GM12878 (cell line): ENCODE measurements around the gene TIGD4. TPM values are rescaled to one million over a fixed set of nuclear protein-coding genes. Genes with fewer than 3 reads are reported as not detected.

Experiments
- ATAC-seq: fragments of 200-7000 bp; cut with Tn5 transposase; 3 replicates; pipeline ENCODE4 v1.9.1; 2020; ENCODE audit warnings: mild to moderate bottlenecking, moderate library complexity
- BruUV-seq: library from RNA; stranded (reverse); fragments of 400-500 nt; replicated peaks from 2 replicates; lab custom pipeline; 2021; lab: Mats Ljungman, UMichigan
- CTCF ChIA-PET: fragments of 300-600 bp; sonication (Branson Sonifier 250); formaldehyde crosslinking; extraction: SDS; loops from one replicate; lab custom pipeline; 2021; ENCODE audit warnings: inconsistent platforms; lab: Yijun Ruan, JAX
- POLR2A ChIA-PET: fragments of 350-600 bp; formaldehyde crosslinking; extraction: SDS; loops from one replicate; lab custom pipeline; 2021; ENCODE audit warnings: inconsistent platforms; lab: Charles Lee
- RAD21 ChIA-PET: fragments of 300-600 bp; sonication (Branson Sonifier 250); formaldehyde crosslinking; loops from one replicate; lab custom pipeline; 2023; ENCODE audit warnings: antibody characterized with exemption; ENCODE audit not compliant: unreplicated experiment; lab: Charles Lee
- SMC1A ChIA-PET: fragments of 300-600 bp; sonication (Branson Sonifier 250); formaldehyde crosslinking; loops from one replicate; lab custom pipeline; 2023; ENCODE audit not compliant: unreplicated experiment, uncharacterized antibody; lab: Charles Lee
- DNase-seq: peaks from one replicate; pipeline ENCODE4 v3.0.0-alpha.2; 2011; ENCODE audit warnings: low read depth, low spot score
- FAIRE-seq: peaks from 3 replicates; lab custom pipeline; 2011; peaks lifted over from hg19 to GRCh38; lab: Jason Lieb, UNC
- H2AFZ ChIP-seq: 2 replicates; pipeline ENCODE4 v1.6.0; 2011; ENCODE audit warnings: low read depth, low read length, control low read depth; ENCODE audit not compliant: control insufficient read depth
- H3K27ac ChIP-seq: 2 replicates; pipeline ENCODE4 v1.5.1; 2011; ENCODE audit warnings: control low read depth; ENCODE audit not compliant: control insufficient read depth, insufficient read depth
- H3K27me3 ChIP-seq, 2 experiments: replicated peaks in 1 of 2; 2 replicates each; pipeline versions ENCODE4 v1.6.0 to v1.6.1; 2011; ENCODE audit warnings: low read length in 1 of 2; ENCODE audit not compliant: control insufficient read depth in 2 of 2, insufficient read depth in 2 of 2
- H3K36me3 ChIP-seq, 2 experiments: 2 replicates each; pipeline ENCODE4 v1.5.1; 2011; ENCODE audit warnings: low read length in 1 of 2; ENCODE audit not compliant: control insufficient read depth in 2 of 2, insufficient read depth in 2 of 2
- H3K4me1 ChIP-seq: 2 replicates; pipeline ENCODE4 v1.6.1; 2011; ENCODE audit warnings: mild to moderate bottlenecking, low read length, moderate library complexity, mixed read lengths; ENCODE audit not compliant: control insufficient read depth, insufficient read depth
- H3K4me2 ChIP-seq: 2 replicates; pipeline ENCODE4 v1.6.0; 2011; ENCODE audit warnings: control low read depth; ENCODE audit not compliant: control insufficient read depth, insufficient read depth
- H3K4me3 ChIP-seq: fragments of 200-600 bp; sonication (generic); 2 replicates; pipeline ENCODE4 v1.5.1; 2016
- H3K79me2 ChIP-seq: 2 replicates; pipeline ENCODE4 v1.6.0; 2011; ENCODE audit warnings: low read length; ENCODE audit not compliant: control insufficient read depth, insufficient read depth
- H3K9ac ChIP-seq: 2 replicates; pipeline ENCODE4 v1.8.0; 2011; ENCODE audit warnings: low read length, control low read depth, mixed read lengths; ENCODE audit not compliant: control insufficient read depth, insufficient read depth
- H3K9me3 ChIP-seq: replicated peaks from 3 replicates; pipeline ENCODE4 v1.5.1; 2011; ENCODE audit warnings: mild to moderate bottlenecking, low read length; ENCODE audit not compliant: control insufficient read depth, insufficient read depth
- H4K20me1 ChIP-seq: 2 replicates; pipeline ENCODE4 v1.6.0; 2011; ENCODE audit not compliant: control insufficient read depth, insufficient read depth
- CHD4 ChIP-seq: fragments of 200-600 bp; sonication (generic); IDR thresholded peaks from 2 replicates; pipeline ENCODE4 v1.6.1; 2016; ENCODE audit warnings: mild to moderate bottlenecking
- FOXM1 ChIP-seq: IDR thresholded peaks from 2 replicates; pipeline ENCODE4 v1.6.1; 2012; ENCODE audit warnings: low read depth, mild to moderate bottlenecking, inconsistent platforms, low read length, moderate library complexity
- IKZF2 ChIP-seq, 2 experiments: fragments of 450-650 bp; IDR thresholded peaks; 2 replicates each; pipeline ENCODE4 v1.6.1; 2017; ENCODE audit warnings: mild to moderate bottlenecking in 2 of 2, moderate library complexity in 2 of 2
- MTA2 ChIP-seq: fragments of 450-650 bp; IDR thresholded peaks from 2 replicates; pipeline ENCODE4 v1.6.1; 2016; ENCODE audit warnings: low read depth, mild to moderate bottlenecking, moderate library complexity
- NR2C1 ChIP-seq: fragments of 450-650 bp; IDR thresholded peaks from 2 replicates; pipeline ENCODE4 v1.6.1; 2017; ENCODE audit warnings: antibody characterized with exemption, mild to moderate bottlenecking, moderate library complexity
- RB1 ChIP-seq: fragments of 450-650 bp; formaldehyde crosslinking; IDR thresholded peaks from 2 replicates; pipeline ENCODE4 v1.6.1; 2017; ENCODE audit warnings: mild to moderate bottlenecking, borderline replicate concordance
- ZBTB40 ChIP-seq: fragments of 450-650 bp; IDR thresholded peaks from 2 replicates; pipeline ENCODE4 v1.6.1; 2016; ENCODE audit warnings: mild to moderate bottlenecking, moderate library complexity, borderline replicate concordance
- WGBS: methylation state at CpG from one replicate; pipeline ENCODE4 v1.1.6; 2016; ENCODE audit warnings: low lambda C conversion rate; ENCODE audit not compliant: insufficient replicate concordance, insufficient coverage; ENCODE audit errors: missing lambda C conversion rate; 5-methylcytosine and 5-hydroxymethylcytosine counted together
- in situ Hi-C: fragments of 300-500 bp; cut with MboI; formaldehyde crosslinking; loops from 9 replicates; pipeline ENCODE4 v1.14.3; 2018; ENCODE audit warnings: mixed read lengths
- intact Hi-C: fragments of 100-400 bp; cut with micrococcal nuclease; formaldehyde crosslinking; loops from one replicate; pipeline ENCODE4 v1.14.2; 2022; ENCODE audit not compliant: unreplicated experiment
- polyA plus RNA-seq, 11 experiments: library from polyadenylated mRNA; depleted of rRNA in 4 of 11; unstranded in 6 of 11; stranded (reverse) in 5 of 11; fragments of >200 nt; fragmentation: Nextera tagmentation in 4 of 11; fragmentation: Illumina TruSeq in 1 of 11; extraction: Ambion mirVana in 4 of 11; extraction: Trizol in 1 of 11; gene quantifications; 1 replicate in 1 of 11; 2 replicates in 10 of 11; pipeline versions ENCODE4 v1.2.1 to v1.2.3, GENCODE V29; 2011 to 2016; ENCODE audit warnings: inconsistent platforms in 2 of 11, missing spikeins in 2 of 11, low read depth in 1 of 11
- total RNA-seq, 4 experiments: library from RNA; depleted of rRNA in 3 of 4; stranded (reverse); fragments of >200 nt in 3 of 4; fragmentation: Illumina TruSeq in 1 of 4; extraction: Trizol in 1 of 4; gene quantifications; 2 replicates each; pipeline versions ENCODE4 v1.2.1 to v1.2.3, GENCODE V29; 2013 to 2021
- TF ChIP-seq, protein P1 (sequence below): IDR thresholded peaks from 2 replicates; pipeline ENCODE4 v1.6.1; 2011; ENCODE audit warnings: mild to moderate bottlenecking, low read depth, low read length, moderate library complexity; ENCODE audit not compliant: insufficient replicate concordance

The TIGD4 gene
- total and polyA plus RNA-seq, 10 of the 15 experiments (the other 5 are each of a cell fraction or from before 2014, with no cell fraction given): 0.20 to 1.6 (median 0.48) TPM

DNA sequence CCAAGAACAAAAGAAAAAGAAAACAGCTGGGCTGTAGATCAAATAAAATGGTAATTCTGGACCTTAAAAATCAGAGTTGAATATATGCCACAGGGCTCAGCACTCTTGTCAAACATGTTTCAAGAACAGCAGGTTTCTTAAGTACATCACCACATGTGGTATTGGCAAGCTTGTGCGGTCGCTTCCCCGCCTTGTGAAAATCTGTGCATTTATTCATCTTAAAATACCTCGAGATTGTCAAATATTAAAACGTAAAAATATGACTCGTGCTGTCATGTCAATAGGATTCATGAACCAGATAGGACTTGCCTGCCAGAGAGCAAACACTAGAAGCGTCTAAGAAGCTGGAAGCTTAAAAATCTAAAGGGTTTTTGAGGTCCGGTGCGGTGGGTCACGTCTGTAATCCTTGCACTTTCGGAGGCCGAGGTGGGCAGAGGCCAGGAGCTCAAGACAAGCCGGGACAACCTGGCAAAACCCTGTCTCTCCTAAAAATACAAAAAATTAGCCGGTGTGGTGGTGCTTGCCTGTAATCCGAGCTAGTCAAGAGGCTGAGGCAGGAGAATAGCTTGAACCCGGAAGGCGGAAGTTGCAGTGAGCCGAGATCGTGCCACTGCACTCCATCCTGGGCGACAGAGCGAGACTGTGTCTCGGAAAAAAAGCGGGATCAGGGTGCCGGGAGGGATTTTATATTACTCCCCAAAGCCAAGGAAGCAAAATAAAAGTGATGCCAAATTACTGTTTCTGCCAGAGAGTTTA is 59.6 kb downstream of the TIGD4 start:
- TF ChIP-seq IKZF2 (IDR thresholded peaks at IDR 0.05): no peak
- TF ChIP-seq NR2C1: no peak
- TF ChIP-seq FOXM1: no peak
- TF ChIP-seq MTA2: no peak
- TF ChIP-seq, protein P1, sequence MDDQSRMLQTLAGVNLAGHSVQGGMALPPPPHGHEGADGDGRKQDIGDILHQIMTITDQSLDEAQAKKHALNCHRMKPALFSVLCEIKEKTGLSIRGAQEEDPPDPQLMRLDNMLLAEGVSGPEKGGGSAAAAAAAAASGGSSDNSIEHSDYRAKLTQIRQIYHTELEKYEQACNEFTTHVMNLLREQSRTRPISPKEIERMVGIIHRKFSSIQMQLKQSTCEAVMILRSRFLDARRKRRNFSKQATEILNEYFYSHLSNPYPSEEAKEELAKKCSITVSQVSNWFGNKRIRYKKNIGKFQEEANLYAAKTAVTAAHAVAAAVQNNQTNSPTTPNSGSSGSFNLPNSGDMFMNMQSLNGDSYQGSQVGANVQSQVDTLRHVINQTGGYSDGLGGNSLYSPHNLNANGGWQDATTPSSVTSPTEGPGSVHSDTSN: no peak
- no peak for TF ChIP-seq CHD4
- no peak for TF ChIP-seq RB1
- no peak for TF ChIP-seq ZBTB40
- no peak for FAIRE-seq

More for the DNA sequence above, 59.6 kb downstream of the TIGD4 start:
- Histone ChIP-seq H4K20me1 (no peaks in the 10 kb centered on the region), H3K36me3 (no peaks in the 10 kb centered on the region), H3K4me2 (no peak overlapping the region), H3K4me1 (no peaks in the 10 kb centered on the region), H3K9me3 (peaks cover 2% of the 10 kb centered on the region; the same call in 1 of the 3 replicates), H2AFZ (no peak overlapping the region), H3K9ac (no peak overlapping the region), H3K79me2 (no peaks in the 10 kb centered on the region), H3K27ac (no peak overlapping the region), H3K4me3 (no peak overlapping the region), H3K27me3 (0 out of 4 replicates have a peak, but pooled peaks cover 0 to 2% of the 10 kb centered on the region in 2 experiments)
- ChIA-PET CTCF (interaction anchor here (0.5 to 2.7 kb wide), 2 partner anchors 11 to 14 kb away, joined by 4 to 6 read pairs; no protein-coding TSS in a partner anchor), POLR2A (interaction anchor here (0.6 to 1.1 kb wide), 2 partner anchors 22 to 1711 kb away, joined by 3 read pairs; no protein-coding TSS in a partner anchor), RAD21 (no interaction called here), SMC1A (interaction anchor here (1.4 to 1.7 kb wide), 2 partner anchors 11 to 42 kb away, joined by 3 to 6 read pairs; no protein-coding TSS in a partner anchor)
- intact Hi-C loops: no loop called here
- ATAC-seq (no peak), DNase-seq (no peak)
- in situ Hi-C loops: no loop called here
- WGBS: 76% methylated on average over 24 of the region's 24 CpGs
- BruUV-seq: no TSS peak

Other genes with a start within 250 kb of the TIGD4 start
- gene FBXW7, start 243.6 kb downstream of the TIGD4 start, total RNA-seq (2014; rRNA removed): 56.4 and 73.7 TPM in 2 replicates
- 118 and 122 TPM in 2 replicates for gene FBXW7, start 243.6 kb downstream of the TIGD4 start, total RNA-seq (2014; rRNA removed; fragmentation: Illumina TruSeq; extraction: Trizol)
- 60.4 and 61.3 TPM in 2 replicates for gene FBXW7, start 243.6 kb downstream of the TIGD4 start, total RNA-seq (2021)
- 51.9 and 67.4 TPM in 2 replicates for gene FBXW7, start 243.6 kb downstream of the TIGD4 start, polyA plus RNA-seq (2011; rRNA removed)
- gene FBXW7, start 243.6 kb downstream of the TIGD4 start, polyA plus RNA-seq (2014; fragmentation: Illumina TruSeq; extraction: Trizol): 55.8 and 82.0 TPM in 2 replicates
- 10 to 100 TPM; 40.2 to 42.5 TPM for gene FBXW7, start 243.6 kb downstream of the TIGD4 start, polyA plus RNA-seq (2014; fragmentation: Nextera tagmentation; extraction: Ambion mirVana)
- 34.6 and 42.0 TPM in 2 replicates for gene FBXW7, start 243.6 kb downstream of the TIGD4 start, polyA plus RNA-seq (2014; rRNA removed)
- gene FBXW7, start 243.6 kb downstream of the TIGD4 start, polyA plus RNA-seq (2016; fragmentation: Nextera tagmentation; extraction: Ambion mirVana): 10 to 100 TPM; 35.8 to 37.4 TPM
- 18.8 and 23.4 TPM in 2 replicates for gene TMEM154, start 99.7 kb downstream of the TIGD4 start, total RNA-seq (2014; rRNA removed)
- gene TMEM154, start 99.7 kb downstream of the TIGD4 start, total RNA-seq (2014; rRNA removed; fragmentation: Illumina TruSeq; extraction: Trizol): 22.7 and 23.7 TPM in 2 replicates
- 41.4 and 42.3 TPM in 2 replicates for gene TMEM154, start 99.7 kb downstream of the TIGD4 start, total RNA-seq (2021)
- 5.1 and 8.5 TPM in 2 replicates for gene TMEM154, start 99.7 kb downstream of the TIGD4 start, polyA plus RNA-seq (2011; rRNA removed)
- 17.5 and 36.2 TPM in 2 replicates for gene TMEM154, start 99.7 kb downstream of the TIGD4 start, polyA plus RNA-seq (2014; fragmentation: Illumina TruSeq; extraction: Trizol)
- 10 to 100 TPM in 1 of 2 experiments, 1 to 10 TPM in 1; 9.3 to 17.6 TPM for gene TMEM154, start 99.7 kb downstream of the TIGD4 start, polyA plus RNA-seq (2014; fragmentation: Nextera tagmentation; extraction: Ambion mirVana)
- gene TMEM154, start 99.7 kb downstream of the TIGD4 start, polyA plus RNA-seq (2014; rRNA removed): 14.5 and 16.2 TPM in 2 replicates
- 10 to 100 TPM; 26.5 to 32.3 TPM for gene TMEM154, start 99.7 kb downstream of the TIGD4 start, polyA plus RNA-seq (2016; fragmentation: Nextera tagmentation; extraction: Ambion mirVana)
- gene ARFIP1, start 224 bp upstream of the TIGD4 start, total RNA-seq (2014; rRNA removed): 17.1 and 22.1 TPM in 2 replicates
- 17.9 and 19.8 TPM in 2 replicates for gene ARFIP1, start 224 bp upstream of the TIGD4 start, total RNA-seq (2014; rRNA removed; fragmentation: Illumina TruSeq; extraction: Trizol)
- 12.8 TPM in 2 replicates for gene ARFIP1, start 224 bp upstream of the TIGD4 start, total RNA-seq (2021)
- gene ARFIP1, start 224 bp upstream of the TIGD4 start, polyA plus RNA-seq (2011; rRNA removed): 21.7 and 36.3 TPM in 2 replicates
- gene ARFIP1, start 224 bp upstream of the TIGD4 start, polyA plus RNA-seq (2014; fragmentation: Illumina TruSeq; extraction: Trizol): 13.8 and 16.9 TPM in 2 replicates
- 10 to 100 TPM in 1 of 2 experiments, 1 to 10 TPM in 1; 9.5 to 11.0 TPM for gene ARFIP1, start 224 bp upstream of the TIGD4 start, polyA plus RNA-seq (2014; fragmentation: Nextera tagmentation; extraction: Ambion mirVana)
- gene ARFIP1, start 224 bp upstream of the TIGD4 start, polyA plus RNA-seq (2014; rRNA removed): 10.5 and 11.5 TPM in 2 replicates
- 10 to 100 TPM; 18.3 to 18.9 TPM for gene ARFIP1, start 224 bp upstream of the TIGD4 start, polyA plus RNA-seq (2016; fragmentation: Nextera tagmentation; extraction: Ambion mirVana)
- under 0.01 and 0.06 TPM in 2 replicates for gene FHDC1, start 156.6 kb upstream of the TIGD4 start, total RNA-seq (2014; rRNA removed)
- 0.04 and 0.05 TPM in 2 replicates for gene FHDC1, start 156.6 kb upstream of the TIGD4 start, total RNA-seq (2014; rRNA removed; fragmentation: Illumina TruSeq; extraction: Trizol)
- gene FHDC1, start 156.6 kb upstream of the TIGD4 start, total RNA-seq (2021): 0.05 and 0.08 TPM in 2 replicates
- 0.12 and 0.13 TPM in 2 replicates for gene FHDC1, start 156.6 kb upstream of the TIGD4 start, polyA plus RNA-seq (2011; rRNA removed)
- gene FHDC1, start 156.6 kb upstream of the TIGD4 start, polyA plus RNA-seq (2014; fragmentation: Illumina TruSeq; extraction: Trizol): 0.04 and 0.06 TPM in 2 replicates
- under 1 TPM in 1 of 2 experiments, not detected in 1; 0.04 TPM for gene FHDC1, start 156.6 kb upstream of the TIGD4 start, polyA plus RNA-seq (2014; fragmentation: Nextera tagmentation; extraction: Ambion mirVana)
- gene FHDC1, start 156.6 kb upstream of the TIGD4 start, polyA plus RNA-seq (2014; rRNA removed): 0.06 and 0.10 TPM in 2 replicates
- not detected for gene FHDC1, start 156.6 kb upstream of the TIGD4 start, polyA plus RNA-seq (2016; fragmentation: Nextera tagmentation; extraction: Ambion mirVana)